HG02852 (cell line): ENCODE data around the gene MAPT.
"Not testable (repeated sequence)": the region's sequence is repeated elsewhere in the genome, so short reads cannot be mapped to it uniquely, and the experiment has no call there.

Experiments
- ATAC-seq: cut with Tn5 transposase; IDR thresholded peaks from one replicate; pipeline ENCODE4 v1.9.1; 2021; ENCODE audit warnings: mild to moderate bottlenecking, moderate library complexity; ENCODE audit not compliant: unreplicated experiment

MAPT gene

GRCh38 chr17:45949755-45950320 is 55.5 kb downstream of the MAPT start:
- ATAC-seq: no peak

- no peak for ATAC-seq
Measured at GRCh38 chr17:45950888-45951287, 56.5 kb downstream of the MAPT start.

GRCh38 chr17:45951403-45951802 is 57.0 kb downstream of the MAPT start:
- ATAC-seq: no peak

- no peak for ATAC-seq
Measured at GRCh38 chr17:45951941-45952340, 57.6 kb downstream of the MAPT start.

GRCh38 chr17:45952814-45953320 is 58.5 kb downstream of the MAPT start:
- ATAC-seq: no peak

- no peak for ATAC-seq
Measured at GRCh38 chr17:45953561-45953960, 59.2 kb downstream of the MAPT start.

- ATAC-seq: no peak
Measured at GRCh38 chr17:45954914-45955313, 60.6 kb downstream of the MAPT start.

- ATAC-seq: no peak
Measured at GRCh38 chr17:45955326-45955725, 61.0 kb downstream of the MAPT start.

- no peak for ATAC-seq
Measured at GRCh38 chr17:45956090-45956489, 61.7 kb downstream of the MAPT start.

- not testable (repeated sequence) for ATAC-seq
Measured at GRCh38 chr17:45956746-45957145, 62.4 kb downstream of the MAPT start.

- ATAC-seq: no peak
Measured at GRCh38 chr17:45958307-45958706, 64.0 kb downstream of the MAPT start.

- ATAC-seq: no peak
Measured at GRCh38 chr17:45958994-45959665, 64.8 kb downstream of the MAPT start.

- no peak for ATAC-seq
Measured at GRCh38 chr17:45960311-45960710, 66.0 kb downstream of the MAPT start.

GRCh38 chr17:45961206-45961605 is 66.9 kb downstream of the MAPT start:
- no peak for ATAC-seq

- ATAC-seq: no peak
Measured at GRCh38 chr17:45962221-45962972, 68.0 kb downstream of the MAPT start.

- ATAC-seq: no peak
Measured at GRCh38 chr17:45963283-45963682, 68.9 kb downstream of the MAPT start.

- ATAC-seq: no peak
Measured at GRCh38 chr17:45963889-45964288, 69.5 kb downstream of the MAPT start.

- no peak for ATAC-seq
Measured at GRCh38 chr17:45964634-45965033, 70.3 kb downstream of the MAPT start.

- no peak for ATAC-seq
Measured at GRCh38 chr17:45965812-45966211, 71.5 kb downstream of the MAPT start.

- no peak for ATAC-seq
Measured at GRCh38 chr17:45966606-45967280, 72.4 kb downstream of the MAPT start.

GRCh38 chr17:45967378-45967777 is 73.0 kb downstream of the MAPT start:
- ATAC-seq: no peak
